CD4-positive, alpha-beta T cell treated with Interleukin-1 beta for 1 hour (primary cell): ENCODE results near the gene SPHK1.
"Not testable (repeated sequence)": the region's sequence is repeated elsewhere in the genome, so short reads cannot be mapped to it uniquely, and the experiment has no call there.

Experiments used
- DNase-seq, 2 donors: peaks; one replicate each; pipeline ENCODE4 v3.0.0-alpha.2; 2020 to 2022

The SPHK1 gene

GRCh38 chr17:76384222-76384986, at the start of gene SPHK1:
TSS of gene SPHK1 (plus strand) at chr17:76384609. CDS start at chr17:76385645, 1,036 bp downstream.
- peak; percentile 57 to 59 for DNase-seq

GRCh38 chr17:76335716-76336381, 48.6 kb upstream of the SPHK1 start:
- DNase-seq: no peak

GRCh38 chr17:76336756-76337412, 47.5 kb upstream of the SPHK1 start:
- no peak for DNase-seq

- no peak for DNase-seq
Observed at GRCh38 chr17:76337413-76337777, 47.0 kb upstream of the SPHK1 start.

GRCh38 chr17:76341301-76341700, 43.1 kb upstream of the SPHK1 start:
- no peak for DNase-seq

- DNase-seq: no peak
Observed at GRCh38 chr17:76343106-76343505, 41.3 kb upstream of the SPHK1 start.

GRCh38 chr17:76345377-76345974, 38.9 kb upstream of the SPHK1 start:
- no peak for DNase-seq

GRCh38 chr17:76346936-76347335, 37.5 kb upstream of the SPHK1 start:
- not testable (repeated sequence) for DNase-seq

GRCh38 chr17:76350463-76350862, 33.9 kb upstream of the SPHK1 start:
- no peak for DNase-seq

GRCh38 chr17:76351526-76352071, 32.8 kb upstream of the SPHK1 start:
- DNase-seq: no peak

GRCh38 chr17:76353004-76353598, 31.3 kb upstream of the SPHK1 start:
- no peak for DNase-seq

GRCh38 chr17:76353599-76354316, 30.7 kb upstream of the SPHK1 start, which contains the start of gene PRPSAP1:
TSS of gene PRPSAP1 (minus strand) at chr17:76353916. CDS start at chr17:76353703, 213 bp downstream.
- peak; percentile 83 to 85 for DNase-seq

GRCh38 chr17:76354317-76354729, 30.1 kb upstream of the SPHK1 start:
- no peak for DNase-seq

- DNase-seq: no peak
Observed at GRCh38 chr17:76354747-76355310, 29.6 kb upstream of the SPHK1 start.

GRCh38 chr17:76356803-76357456, 27.5 kb upstream of the SPHK1 start:
- no peak for DNase-seq

- DNase-seq: no peak
Observed at GRCh38 chr17:76357597-76358158, 26.7 kb upstream of the SPHK1 start.

- DNase-seq: no peak
Observed at GRCh38 chr17:76359375-76359774, 25.0 kb upstream of the SPHK1 start.

- DNase-seq: not testable (repeated sequence)
Observed at GRCh38 chr17:76359776-76360175, 24.6 kb upstream of the SPHK1 start.

- DNase-seq: no peak
Observed at GRCh38 chr17:76360461-76360860, 23.9 kb upstream of the SPHK1 start.

GRCh38 chr17:76363107-76363842, 21.1 kb upstream of the SPHK1 start:
- no peak for DNase-seq
